ENCODE data around the gene AMPH.

AMPH gene

GRCh38 chr7:38492010-38492409, 139.2 kb downstream of the AMPH start:
- no peaks in the 10 kb centered on the region for H3K9me3 ChIP-seq (replicated peaks in 1 of 2; ENCODE audit: control insufficient read depth in 2 of 2, insufficient read depth in 1 of 2, low read depth in 1 of 2, low read length in 2 of 2)
- H2AK5ac ChIP-seq (ENCODE audit: low read depth, low read length) = no peak overlapping the region
- H3K27ac ChIP-seq (replicated peaks; ENCODE audit: low read length) = no peak overlapping the region
- H3K27me3 ChIP-seq (ENCODE audit: control insufficient read depth in 3 of 3, insufficient read depth in 3 of 3, low read depth in 1 of 3, low read length in 3 of 3) = no peaks in the 10 kb centered on the region
- H3K9ac ChIP-seq (ENCODE audit: low read depth, low read length, poor library complexity) = no peak overlapping the region
- DNase-seq (ENCODE audit: low spot score) = no peak
- H2BK15ac ChIP-seq (ENCODE audit: low read length) = no peak overlapping the region
- no CpG with 5 or more reads among the region's 2 CpGs for WGBS, 2 donors (ENCODE audit: extremely low coverage in 2 of 2, insufficient read length in 2 of 2, insufficient replicate concordance in 1 of 2)
- no peak overlapping the region for H3K18ac ChIP-seq (ENCODE audit: low read length)
- H3K23ac ChIP-seq (ENCODE audit: low read depth, low read length, poor library complexity) = no peak overlapping the region
- no peak overlapping the region for H4K8ac ChIP-seq (ENCODE audit: low read depth, low read length)
- peaks cover 0 to 4% of the 10 kb centered on the region in 2 donors for H3K36me3 ChIP-seq (replicated peaks in 1 of 2; ENCODE audit: control insufficient read depth in 2 of 2, insufficient read depth in 2 of 2, low read length in 2 of 2)
- H2AFZ ChIP-seq (ENCODE audit: low read length) = no peak overlapping the region
- H2BK12ac ChIP-seq (ENCODE audit: low read length) = no peak overlapping the region
- no peaks in the 10 kb centered on the region for H3K79me1 ChIP-seq (ENCODE audit: low read depth, low read length)
- no peak overlapping the region for H3K4ac ChIP-seq (ENCODE audit: low read length)
- no peaks in the 10 kb centered on the region for H3K4me1 ChIP-seq (ENCODE audit: control insufficient read depth in 2 of 2, insufficient read depth in 1 of 2, low read depth in 1 of 2, low read length in 2 of 2)
- H2BK5ac ChIP-seq (ENCODE audit: low read length) = no peak overlapping the region
- no peak overlapping the region for H2BK120ac ChIP-seq (ENCODE audit: low read depth, low read length)
- H4K91ac ChIP-seq (ENCODE audit: low read depth, low read length, poor library complexity) = no peak overlapping the region
- H3K4me2 ChIP-seq (ENCODE audit: insufficient read depth, low read length, poor library complexity, severe bottlenecking) = no peak overlapping the region
- no peak overlapping the region for H3K14ac ChIP-seq (ENCODE audit: low read length)
- no peak overlapping the region for H3K4me3 ChIP-seq (ENCODE audit: low read length in 2 of 2)

- Histone ChIP-seq H4K91ac (ENCODE audit: low read depth, low read length, poor library complexity) (no peak overlapping the region), H3K27me3 (ENCODE audit: control insufficient read depth in 3 of 3, insufficient read depth in 3 of 3, low read depth in 1 of 3, low read length in 3 of 3) (no peaks in the 10 kb centered on the region), H2BK12ac (ENCODE audit: low read length) (no peak overlapping the region), H3K79me1 (ENCODE audit: low read depth, low read length) (no peaks in the 10 kb centered on the region), H3K18ac (ENCODE audit: low read length) (no peak overlapping the region), H3K9ac (ENCODE audit: low read depth, low read length, poor library complexity) (no peak overlapping the region), H3K4ac (ENCODE audit: low read length) (no peak overlapping the region), H3K36me3 (replicated peaks in 1 of 2; ENCODE audit: control insufficient read depth in 2 of 2, insufficient read depth in 2 of 2, low read length in 2 of 2) (no peaks in the 10 kb centered on the region), H3K23ac (ENCODE audit: low read depth, low read length, poor library complexity) (no peak overlapping the region), H3K27ac (replicated peaks; ENCODE audit: low read length) (no peak overlapping the region), H2AFZ (ENCODE audit: low read length) (no peak overlapping the region), H3K14ac (ENCODE audit: low read length) (no peak overlapping the region), H3K4me1 (ENCODE audit: control insufficient read depth in 2 of 2, insufficient read depth in 1 of 2, low read depth in 1 of 2, low read length in 2 of 2) (no peaks in the 10 kb centered on the region), H3K4me3 (ENCODE audit: low read length in 2 of 2) (no peak overlapping the region), H3K4me2 (ENCODE audit: insufficient read depth, low read length, poor library complexity, severe bottlenecking) (no peak overlapping the region), H2BK5ac (ENCODE audit: low read length) (no peak overlapping the region), H2BK15ac (ENCODE audit: low read length) (no peak overlapping the region), H2AK5ac (ENCODE audit: low read depth, low read length) (no peak overlapping the region), H2BK120ac (ENCODE audit: low read depth, low read length) (no peak overlapping the region), H3K9me3 (replicated peaks in 1 of 2; ENCODE audit: control insufficient read depth in 2 of 2, insufficient read depth in 1 of 2, low read depth in 1 of 2, low read length in 2 of 2) (peaks cover 0 to 8% of the 10 kb centered on the region in 2 donors), H4K8ac (ENCODE audit: low read depth, low read length) (no peak overlapping the region)
- no peak for DNase-seq (ENCODE audit: low spot score)
- no CpG with 5 or more reads among the region's 1 CpG for WGBS, 2 donors (ENCODE audit: extremely low coverage in 2 of 2, insufficient read length in 2 of 2, insufficient replicate concordance in 1 of 2)
Observed at GRCh38 chr7:38482521-38482920, 148.7 kb downstream of the AMPH start.

DNA sequence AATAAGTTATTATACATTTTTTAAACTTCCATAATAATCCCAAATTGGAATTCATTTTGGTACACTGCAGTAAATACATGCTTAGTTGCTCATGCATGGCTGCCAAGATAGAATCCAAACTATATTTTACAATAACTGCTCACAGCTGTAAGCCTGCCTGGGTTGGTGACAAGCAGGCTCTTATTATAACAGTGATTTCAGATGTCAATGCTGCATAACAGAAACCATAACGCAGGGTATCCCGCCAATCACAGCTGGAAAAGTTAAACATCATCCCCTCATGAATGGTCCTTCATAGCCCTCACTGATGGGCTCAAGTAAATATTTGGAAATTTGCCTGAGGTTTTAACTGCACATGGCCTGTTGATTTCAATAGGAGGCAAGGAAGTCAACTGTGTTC, 149.8 kb downstream of the AMPH start:
- Histone ChIP-seq H3K23ac (ENCODE audit: low read depth, low read length, poor library complexity) (no peak overlapping the region), H3K27ac (replicated peaks; ENCODE audit: low read length) (no peak overlapping the region), H2BK12ac (ENCODE audit: low read length) (no peak overlapping the region), H3K9me3 (replicated peaks in 1 of 2; ENCODE audit: control insufficient read depth in 2 of 2, insufficient read depth in 1 of 2, low read depth in 1 of 2, low read length in 2 of 2) (peaks cover 0 to 8% of the 10 kb centered on the region in 2 donors), H2AFZ (ENCODE audit: low read length) (no peak overlapping the region), H3K9ac (ENCODE audit: low read depth, low read length, poor library complexity) (no peak overlapping the region), H3K4me2 (ENCODE audit: insufficient read depth, low read length, poor library complexity, severe bottlenecking) (no peak overlapping the region), H3K27me3 (ENCODE audit: control insufficient read depth in 3 of 3, insufficient read depth in 3 of 3, low read depth in 1 of 3, low read length in 3 of 3) (no peaks in the 10 kb centered on the region), H4K8ac (ENCODE audit: low read depth, low read length) (no peak overlapping the region), H3K4ac (ENCODE audit: low read length) (no peak overlapping the region), H3K79me1 (ENCODE audit: low read depth, low read length) (no peaks in the 10 kb centered on the region), H3K4me1 (ENCODE audit: control insufficient read depth in 2 of 2, insufficient read depth in 1 of 2, low read depth in 1 of 2, low read length in 2 of 2) (no peaks in the 10 kb centered on the region), H3K18ac (ENCODE audit: low read length) (no peak overlapping the region), H3K14ac (ENCODE audit: low read length) (no peak overlapping the region), H4K91ac (ENCODE audit: low read depth, low read length, poor library complexity) (no peak overlapping the region), H2AK5ac (ENCODE audit: low read depth, low read length) (no peak overlapping the region), H3K4me3 (ENCODE audit: low read length in 2 of 2) (no peak overlapping the region), H3K36me3 (replicated peaks in 1 of 2; ENCODE audit: control insufficient read depth in 2 of 2, insufficient read depth in 2 of 2, low read length in 2 of 2) (no peaks in the 10 kb centered on the region), H2BK15ac (ENCODE audit: low read length) (no peak overlapping the region), H2BK5ac (ENCODE audit: low read length) (no peak overlapping the region), H2BK120ac (ENCODE audit: low read depth, low read length) (no peak overlapping the region)
- no peak for DNase-seq (ENCODE audit: low spot score)
- WGBS, 2 donors (ENCODE audit: extremely low coverage in 2 of 2, insufficient read length in 2 of 2, insufficient replicate concordance in 1 of 2) = no CpG with 5 or more reads among the region's 2 CpGs

GRCh38 chr7:38478404-38478803, 152.8 kb downstream of the AMPH start:
- no peak overlapping the region for H3K18ac ChIP-seq (ENCODE audit: low read length)

More at GRCh38 chr7:38478404-38478803, 152.8 kb downstream of the AMPH start:
- Histone ChIP-seq H2BK5ac (ENCODE audit: low read length) (no peak overlapping the region), H2AFZ (ENCODE audit: low read length) (no peak overlapping the region), H3K36me3 (replicated peaks in 1 of 2; ENCODE audit: control insufficient read depth in 2 of 2, insufficient read depth in 2 of 2, low read length in 2 of 2) (peaks cover 2 to 17% of the 10 kb centered on the region in 2 donors), H2BK120ac (ENCODE audit: low read depth, low read length) (no peak overlapping the region), H3K27ac (replicated peaks; ENCODE audit: low read length) (no peak overlapping the region), H3K4me1 (ENCODE audit: control insufficient read depth in 2 of 2, insufficient read depth in 1 of 2, low read depth in 1 of 2, low read length in 2 of 2) (no peaks in the 10 kb centered on the region), H3K79me1 (ENCODE audit: low read depth, low read length) (no peaks in the 10 kb centered on the region), H3K27me3 (ENCODE audit: control insufficient read depth in 3 of 3, insufficient read depth in 3 of 3, low read depth in 1 of 3, low read length in 3 of 3) (no peaks in the 10 kb centered on the region), H3K9me3 (replicated peaks in 1 of 2; ENCODE audit: control insufficient read depth in 2 of 2, insufficient read depth in 1 of 2, low read depth in 1 of 2, low read length in 2 of 2) (peaks cover under 1 to 1% of the 10 kb centered on the region in 2 donors), H4K91ac (ENCODE audit: low read depth, low read length, poor library complexity) (no peak overlapping the region), H3K4me3 (ENCODE audit: low read length in 2 of 2) (no peak overlapping the region), H2BK12ac (ENCODE audit: low read length) (no peak overlapping the region), H4K8ac (ENCODE audit: low read depth, low read length) (no peak overlapping the region), H2AK5ac (ENCODE audit: low read depth, low read length) (no peak overlapping the region), H2BK15ac (ENCODE audit: low read length) (no peak overlapping the region), H3K23ac (ENCODE audit: low read depth, low read length, poor library complexity) (no peak overlapping the region), H3K4ac (ENCODE audit: low read length) (no peak overlapping the region), H3K14ac (ENCODE audit: low read length) (no peak overlapping the region), H3K9ac (ENCODE audit: low read depth, low read length, poor library complexity) (no peak overlapping the region), H3K4me2 (ENCODE audit: insufficient read depth, low read length, poor library complexity, severe bottlenecking) (no peak overlapping the region)
- WGBS, 2 donors (ENCODE audit: extremely low coverage in 2 of 2, insufficient read length in 2 of 2, insufficient replicate concordance in 1 of 2) = no CpG with 5 or more reads among the region's 3 CpGs
- no peak for DNase-seq (ENCODE audit: low spot score)
